MCF 10A (cell line): Measurements from ENCODE around the gene F11R. TPM values are rescaled to one million over a fixed set of nuclear protein-coding genes. Genes with fewer than 3 reads are reported as not detected.

Source experiments
- BruUV-seq: library from RNA; stranded (reverse); fragments of 400-500 nt; replicated peaks from 2 replicates; lab custom pipeline; 2021; lab: Mats Ljungman, UMichigan
- CTCF ChIA-PET: fragments of 300-600 bp; sonication (Branson Sonifier 250); formaldehyde crosslinking; extraction: SDS; loops from one replicate; lab custom pipeline; 2021; ENCODE audit warnings: antibody characterized with exemption, inconsistent platforms; lab: Yijun Ruan, JAX
- POLR2A ChIA-PET: fragments of 300-600, 350-650 bp; sonication (Branson Sonifier 250); formaldehyde crosslinking; extraction: SDS; loops from one replicate; lab custom pipeline; 2020; ENCODE audit warnings: antibody characterized with exemption, inconsistent platforms; lab: Yijun Ruan, JAX
- DNase-seq: peaks from one replicate; pipeline ENCODE4 v3.0.0-alpha.2; 2018; ENCODE audit not compliant: unreplicated experiment
- H3K27ac Mint-ChIP-seq: one replicate; pipeline ENCODE4 v1.8.0; 2022; ENCODE audit warnings: mild to moderate bottlenecking, low read depth, mixed read lengths; ENCODE audit not compliant: unreplicated experiment
- H3K27me3 Mint-ChIP-seq: one replicate; pipeline ENCODE4 v1.8.0; 2022; ENCODE audit warnings: mixed read lengths; ENCODE audit not compliant: insufficient read depth, unreplicated experiment
- H3K36me3 Mint-ChIP-seq: one replicate; pipeline ENCODE4 v1.8.0; 2022; ENCODE audit warnings: mild to moderate bottlenecking, moderate library complexity, mixed read lengths; ENCODE audit not compliant: insufficient read depth, unreplicated experiment
- H3K4me1 Mint-ChIP-seq: one replicate; pipeline ENCODE4 v1.8.0; 2022; ENCODE audit warnings: mixed read lengths; ENCODE audit not compliant: insufficient read depth, unreplicated experiment
- H3K4me3 Mint-ChIP-seq: one replicate; pipeline ENCODE4 v1.8.0; 2022; ENCODE audit warnings: mild to moderate bottlenecking, moderate library complexity, mixed read lengths; ENCODE audit not compliant: unreplicated experiment
- H3K9me3 Mint-ChIP-seq: one replicate; pipeline ENCODE4 v1.8.0; 2022; ENCODE audit warnings: mixed read lengths; ENCODE audit not compliant: unreplicated experiment
- CTCF ChIP-seq: fragments of 200-600 bp; IDR thresholded peaks from one replicate; pipeline ENCODE4 v1.8.0; 2022; ENCODE audit warnings: antibody characterized with exemption, mild to moderate bottlenecking; ENCODE audit not compliant: unreplicated experiment
- intact Hi-C: fragments of 100-400 bp; cut with micrococcal nuclease; formaldehyde crosslinking; loops from 2 replicates; pipeline ENCODE4 v1.14.1; 2022
- total RNA-seq: library from RNA; stranded (reverse); gene quantifications from 2 replicates; pipeline ENCODE4 v1.2.3, GENCODE V29; 2022

F11R gene
- total RNA-seq, 1 experiment from 2014 or later, result 73.6 TPM

GRCh38 chr1:161061419-161061818 is 40.5 kb upstream of the F11R start:
- H3K4me3 Mint-ChIP-seq, result no peak overlapping the region
- H3K36me3 Mint-ChIP-seq, result no peaks in the 10 kb centered on the region
- no TSS peak for BruUV-seq
- H3K27me3 Mint-ChIP-seq, result no peaks in the 10 kb centered on the region
- intact Hi-C loops, result no loop called here
- TF ChIP-seq CTCF, result no peak
- no peak overlapping the region for H3K27ac Mint-ChIP-seq
- ChIA-PET POLR2A (interaction anchor here (1.5 to 6.3 kb wide), 2 partner anchors 12 to 15 kb away, joined by 5 to 37 read pairs; partner anchors contain the start of gene USF1), CTCF (interaction anchor here (0.6 to 2.1 kb wide), 9 partner anchors 10 to 336 kb away, joined by 3 to 8 read pairs (median 4); partner anchors contain the start of gene USF1)
- no peaks in the 10 kb centered on the region for H3K9me3 Mint-ChIP-seq
- no peaks in the 10 kb centered on the region for H3K4me1 Mint-ChIP-seq
- no peak for DNase-seq

- intact Hi-C loops, result no loop called here
- Mint-ChIP-seq H3K27ac (no peak overlapping the region), H3K4me1 (no peaks in the 10 kb centered on the region), H3K9me3 (no peaks in the 10 kb centered on the region), H3K36me3 (no peaks in the 10 kb centered on the region), H3K4me3 (no peak overlapping the region), H3K27me3 (no peaks in the 10 kb centered on the region)
- POLR2A ChIA-PET, result interaction anchor here (6.3 kb wide), 1 partner anchor 13 kb away, joined by 37 read pairs; the partner anchor contains the start of gene USF1
- DNase-seq, result no peak
- BruUV-seq, result no TSS peak
- CTCF ChIA-PET, result interaction anchor here (0.6 to 2.0 kb wide), 7 partner anchors 11 to 249 kb away, joined by 3 to 8 read pairs (median 5); no protein-coding TSS in a partner anchor
- TF ChIP-seq CTCF, result no peak
These were observed 38.3 kb upstream of the F11R start for GRCh38 chr1:161059293-161059692.

- Mint-ChIP-seq H3K4me1 (no peaks in the 10 kb centered on the region), H3K27me3 (no peaks in the 10 kb centered on the region), H3K36me3 (no peaks in the 10 kb centered on the region), H3K4me3 (no peak overlapping the region), H3K9me3 (no peaks in the 10 kb centered on the region), H3K27ac (no peak overlapping the region)
- TF ChIP-seq CTCF, result no peak
- POLR2A ChIA-PET, result interaction anchor here (1.2 to 2.5 kb wide), 3 partner anchors 9 to 19 kb away, joined by 3 to 20 read pairs (median 7); partner anchors contain the start of gene USF1
- CTCF ChIA-PET, result interaction anchor here (0.6 to 1.8 kb wide), 5 partner anchors 9 to 379 kb away, joined by 3 to 5 read pairs (median 3); partner anchors contain the start of gene USF1
- DNase-seq, result no peak
- intact Hi-C loops, result no loop called here
- no TSS peak for BruUV-seq
These were observed 33.9 kb upstream of the F11R start for GRCh38 chr1:161054805-161055204.

GRCh38 chr1:161054232-161054631 is 33.3 kb upstream of the F11R start:
- intact Hi-C loops, result no loop called here
- no peak for TF ChIP-seq CTCF
- no peaks in the 10 kb centered on the region for H3K27me3 Mint-ChIP-seq

More at GRCh38 chr1:161054232-161054631, 33.3 kb upstream of the F11R start:
- no peak for DNase-seq
- no peak overlapping the region for H3K27ac Mint-ChIP-seq
- no peaks in the 10 kb centered on the region for H3K4me1 Mint-ChIP-seq
- CTCF ChIA-PET, result interaction anchor here (0.5 to 1.8 kb wide), 4 partner anchors 8 to 95 kb away, joined by 3 to 5 read pairs (median 4); partner anchors contain the start of gene USF1
- no peak overlapping the region for H3K4me3 Mint-ChIP-seq
- no peaks in the 10 kb centered on the region for H3K9me3 Mint-ChIP-seq
- no TSS peak for BruUV-seq
- POLR2A ChIA-PET, result interaction anchor here (1.2 to 2.5 kb wide), 4 partner anchors 9 to 33 kb away, joined by 3 to 20 read pairs (median 6); partner anchors contain the start of genes F11R and USF1
- H3K36me3 Mint-ChIP-seq, result no peaks in the 10 kb centered on the region
